ENCODE data around the gene SLC6A19.
"Not testable (repeated sequence)": the region's sequence is repeated elsewhere in the genome, so short reads cannot be mapped to it uniquely, and the experiment has no call there.

SLC6A19 gene

GRCh38 chr5:1265461-1266455 is 64.4 kb downstream of the SLC6A19 start:
- DNase-seq (ENCODE audit: low read depth in 2 of 2): no peak

GRCh38 chr5:1266791-1267190 is 65.4 kb downstream of the SLC6A19 start:
- no peak for DNase-seq (ENCODE audit: low read depth in 2 of 2)

DNA sequence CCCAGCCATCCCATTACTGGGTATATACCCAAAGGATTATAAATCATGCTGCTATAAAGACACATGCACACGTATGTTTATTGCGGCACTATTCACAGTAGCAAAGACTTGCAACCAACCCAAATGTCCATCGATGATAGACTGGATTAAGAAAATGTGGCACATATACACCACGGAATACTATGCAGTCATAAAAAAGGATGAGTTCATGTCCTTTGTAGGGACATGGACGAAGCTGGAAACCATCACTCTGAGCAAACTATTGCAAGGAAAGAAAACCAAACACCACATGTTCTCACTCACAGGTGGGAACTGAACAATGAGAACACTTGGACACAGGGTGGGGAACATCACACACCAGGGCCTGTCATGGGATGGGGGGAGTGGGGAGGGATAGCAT is 66.1 kb downstream of the SLC6A19 start:
- not testable (repeated sequence) for DNase-seq (ENCODE audit: low read depth in 2 of 2)

DNA sequence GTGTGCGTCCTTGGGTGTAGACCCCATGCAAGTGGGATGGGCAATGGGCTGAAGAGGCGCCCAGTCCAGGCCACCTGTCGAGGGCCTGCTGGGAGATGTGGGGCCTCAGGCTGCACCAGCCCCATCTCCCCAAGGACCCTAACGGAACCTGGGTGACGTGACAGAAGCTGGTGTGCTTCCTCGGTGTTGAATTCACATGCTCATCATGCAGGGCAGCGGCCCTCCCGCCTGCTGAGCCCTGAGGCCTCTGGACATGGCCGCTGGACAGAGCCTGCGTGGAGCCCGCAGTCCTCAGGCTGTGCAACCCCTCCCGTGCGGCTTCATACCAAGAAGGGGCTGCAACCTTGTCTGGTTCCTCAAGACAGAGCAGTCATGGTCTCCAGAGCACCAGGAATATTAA is 66.7 kb downstream of the SLC6A19 start:
- DNase-seq (ENCODE audit: low read depth in 2 of 2): no peak

- DNase-seq (ENCODE audit: low read depth in 2 of 2): peak in 1 of 2 donors; percentile 19
Observed at GRCh38 chr5:1268666-1269065, 67.3 kb downstream of the SLC6A19 start.

DNA sequence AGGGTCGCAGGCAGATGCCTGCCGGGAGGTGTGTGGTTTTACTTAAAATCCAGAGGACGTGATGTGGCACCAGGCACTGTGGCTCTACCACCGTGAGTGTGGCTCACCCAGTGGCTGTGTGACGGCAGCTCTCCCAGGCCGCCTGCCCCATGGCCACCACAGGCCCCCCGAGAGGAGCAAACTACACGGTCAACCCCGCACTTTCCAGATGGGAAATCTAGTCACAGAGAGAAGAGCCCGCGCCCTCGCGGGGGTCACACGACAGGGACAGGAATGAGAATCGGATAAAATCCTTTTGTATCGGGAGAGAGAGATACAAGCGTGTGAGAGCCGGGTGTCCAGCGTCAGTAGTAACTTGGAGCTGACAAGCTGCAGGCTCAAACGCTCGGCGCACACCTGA is 69.0 kb downstream of the SLC6A19 start:
- DNase-seq (ENCODE audit: low read depth in 2 of 2): no peak

DNA sequence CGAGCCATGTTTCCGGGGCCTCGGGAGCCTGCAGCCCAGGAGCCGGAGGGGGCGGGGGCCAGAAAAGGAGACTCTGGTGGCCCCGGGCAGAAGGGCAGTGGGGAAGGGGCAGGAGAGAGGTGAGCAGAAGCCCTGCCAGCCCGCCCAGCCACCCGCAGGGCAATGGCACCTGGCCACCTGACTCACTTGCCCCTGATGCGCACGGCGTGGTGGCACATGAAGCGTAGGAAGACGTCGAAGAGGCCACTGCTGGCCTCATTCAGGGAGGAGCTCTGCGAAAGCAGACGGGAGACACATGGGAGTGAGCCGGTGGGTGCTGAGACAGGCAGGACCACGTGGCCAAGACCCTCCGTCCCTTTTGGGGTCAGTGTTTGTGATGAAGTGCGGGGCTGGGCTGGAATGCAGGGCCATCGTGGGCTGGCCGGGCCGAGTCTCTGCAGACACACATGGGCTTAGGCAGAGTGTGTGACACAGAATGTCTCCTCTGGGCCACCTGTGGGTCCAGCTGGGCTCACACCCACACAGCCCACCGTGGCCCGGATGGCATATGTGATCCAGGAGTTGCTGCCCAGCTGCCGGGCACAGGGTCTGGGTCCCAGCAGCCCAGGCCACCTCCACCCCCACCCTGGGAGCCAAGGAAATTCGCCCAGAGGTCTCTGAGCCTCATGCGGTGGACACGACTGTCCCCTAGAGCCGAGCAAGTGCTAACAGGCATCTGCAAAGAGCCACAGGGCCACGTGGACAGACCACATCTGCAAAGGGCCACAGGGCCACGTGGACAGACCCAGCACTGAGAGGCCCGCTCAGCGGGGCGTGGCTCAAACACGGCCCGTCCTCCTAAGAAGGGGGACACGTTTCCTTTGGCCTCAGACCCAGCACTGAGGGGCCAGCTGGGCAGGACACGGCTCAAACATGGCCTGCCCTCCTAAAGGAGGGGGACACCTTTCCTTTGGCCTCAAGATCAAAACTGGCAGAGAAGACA is 69.8 kb downstream of the SLC6A19 start:
- DNase-seq (ENCODE audit: low read depth in 2 of 2): no peak

DNA sequence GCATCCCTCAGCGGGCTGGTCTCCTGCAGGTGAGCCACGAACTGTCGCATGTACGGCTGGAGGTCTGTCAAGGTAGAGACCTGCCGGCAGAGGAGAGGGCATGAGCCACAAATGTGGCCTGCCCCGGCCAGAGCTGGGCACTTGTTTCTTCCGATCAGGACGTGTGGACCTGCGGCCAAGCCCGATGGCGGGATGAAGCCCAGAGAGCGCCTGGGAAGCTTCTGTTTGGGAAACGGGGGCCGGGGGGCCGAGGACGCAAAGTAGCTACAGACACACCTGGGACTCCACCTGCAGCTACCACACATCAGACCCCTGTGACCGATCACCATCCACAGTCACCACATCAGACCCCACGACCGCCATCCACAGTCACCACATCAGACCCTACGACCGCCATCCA is 70.8 kb downstream of the SLC6A19 start:
- DNase-seq (ENCODE audit: low read depth in 2 of 2): no peak

DNA sequence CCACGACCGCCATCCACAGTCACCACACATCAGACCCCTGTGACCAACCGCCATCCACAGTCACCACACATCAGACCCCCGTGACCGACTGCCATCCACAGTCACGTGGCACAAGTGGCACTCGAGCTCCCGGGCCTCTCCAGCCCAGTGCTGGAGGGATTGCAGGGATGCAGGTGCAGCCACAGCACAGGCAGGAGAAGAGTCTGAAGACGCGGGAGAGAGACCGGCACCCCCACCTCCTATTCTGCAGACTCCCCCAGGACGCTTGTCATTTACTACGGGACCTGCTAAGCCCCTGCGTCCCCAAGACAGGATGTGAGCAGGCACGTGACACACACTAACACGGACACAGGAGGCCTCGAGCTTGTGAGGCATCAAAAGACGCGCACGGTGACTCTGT is 72.3 kb downstream of the SLC6A19 start:
- DNase-seq (ENCODE audit: low read depth in 2 of 2): no peak

DNA sequence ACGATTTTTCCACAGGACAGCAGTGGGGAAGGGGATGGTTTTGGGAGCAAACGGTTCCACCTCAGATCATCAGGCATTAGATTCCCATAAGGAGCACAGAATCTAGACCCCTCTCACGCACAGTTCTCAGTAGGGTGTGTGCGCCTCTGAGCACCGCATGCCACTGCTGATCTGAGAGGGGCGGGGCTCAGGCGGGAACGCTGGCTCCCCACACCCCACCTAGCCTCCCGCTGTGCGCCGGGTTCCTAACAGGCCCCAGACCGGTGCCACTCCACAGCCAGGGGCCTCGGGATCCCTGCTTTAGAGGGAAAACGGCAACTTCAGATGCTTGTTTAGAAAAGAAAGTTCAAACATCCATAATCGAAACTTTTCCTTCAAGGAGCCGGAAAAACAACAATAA is 73.1 kb downstream of the SLC6A19 start:
- no peak for DNase-seq (ENCODE audit: low read depth in 2 of 2)
